OCI-M1 (cell line): ENCODE results near the gene NF2.

Source experiments
- DNase-seq: peaks from one replicate; lab custom pipeline; 2025; lab: John Stamatoyannopoulos, UW

The NF2 gene

DNA sequence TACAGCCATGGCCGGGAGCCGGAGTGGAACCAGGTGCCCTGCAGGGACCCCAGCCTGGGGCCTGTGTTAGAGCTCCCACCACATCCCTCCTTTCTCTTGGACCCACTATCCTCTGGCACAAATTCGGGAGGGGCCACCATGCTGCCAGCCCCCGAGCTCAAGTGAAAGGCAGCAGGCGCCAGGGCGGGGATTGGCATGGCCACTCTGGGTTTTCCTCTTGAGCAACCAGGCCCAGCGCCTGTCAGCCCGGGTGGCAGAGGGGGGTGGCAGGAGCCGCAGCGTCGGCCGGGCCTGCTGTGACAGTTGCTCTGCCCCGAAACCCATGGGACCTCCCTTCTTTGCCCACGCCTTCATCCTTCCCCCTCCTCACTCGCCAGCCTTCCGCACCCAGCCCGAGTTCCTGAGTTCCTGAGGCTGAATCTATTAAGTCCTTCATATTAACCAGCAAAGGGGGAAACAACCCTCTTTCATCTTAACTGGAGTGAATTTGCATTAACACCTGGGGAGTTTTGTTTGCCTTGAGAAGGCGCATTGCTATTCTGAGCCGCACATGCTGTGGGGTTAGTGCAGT is 99.6 kb downstream of the NF2 start:
- DNase-seq: no peak

GRCh38 chr22:29703569-29704195 is 100.2 kb downstream of the NF2 start:
- DNase-seq: peak; percentile 14

DNA sequence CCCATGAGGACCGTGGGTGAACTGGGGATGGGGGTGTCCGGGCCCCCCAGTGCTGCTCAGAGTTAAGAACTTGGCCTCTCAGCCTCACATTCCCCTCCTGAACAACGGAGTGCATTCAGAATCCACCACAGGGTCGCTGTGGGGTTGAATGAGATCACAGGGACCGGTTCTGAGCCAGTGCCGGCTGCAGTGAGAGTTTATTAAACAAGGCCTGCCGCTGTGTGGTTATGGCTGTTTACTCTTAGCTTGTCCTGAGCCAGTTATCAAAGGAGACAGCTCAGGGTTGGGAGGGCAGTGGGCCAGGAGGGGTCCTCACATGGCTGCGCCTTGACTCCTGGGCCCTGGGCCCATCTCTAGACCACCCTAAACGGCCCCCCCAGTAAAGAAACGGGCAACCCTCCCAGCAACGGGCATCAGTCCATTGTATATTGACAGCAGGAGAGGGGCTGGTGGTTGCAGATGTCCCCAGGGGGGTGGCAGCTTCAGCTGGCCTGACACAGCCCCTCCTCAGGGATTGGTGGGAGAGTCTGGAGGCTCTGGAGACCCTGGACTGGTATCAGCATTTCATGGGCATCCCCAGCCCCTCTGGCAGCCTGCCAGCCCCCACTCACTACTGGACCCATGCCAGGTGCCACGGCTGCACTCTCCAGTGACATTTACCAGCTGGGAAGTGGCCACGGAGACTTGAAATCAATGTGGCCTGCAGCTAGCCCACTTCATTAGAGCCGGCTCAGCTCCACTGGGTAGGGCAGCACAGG is 101.3 kb downstream of the NF2 start:
- peak; percentile 14 for DNase-seq

DNA sequence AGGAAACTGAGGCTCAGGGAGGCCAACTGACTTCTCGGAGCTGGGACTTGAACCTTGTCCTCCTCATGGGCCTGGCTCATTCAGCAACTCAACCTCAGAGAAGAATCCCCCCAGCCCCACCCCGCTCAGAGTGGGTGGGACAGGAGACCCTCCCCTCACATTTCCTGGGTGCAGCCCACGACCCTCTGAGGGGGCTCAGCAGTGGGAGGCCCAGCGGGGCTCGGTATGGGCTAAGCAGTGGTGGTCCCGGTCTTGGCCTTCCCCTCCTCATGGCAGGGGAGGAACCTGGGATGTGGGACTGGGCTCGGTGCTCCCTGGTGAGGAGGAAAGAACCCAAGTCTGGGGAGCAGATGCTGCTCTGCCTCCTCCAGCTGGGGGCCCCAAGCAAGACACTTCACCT is 102.2 kb downstream of the NF2 start:
- DNase-seq: no peak

- DNase-seq: no peak
Observed at GRCh38 chr22:29706486-29706885, 103.1 kb downstream of the NF2 start.

DNA sequence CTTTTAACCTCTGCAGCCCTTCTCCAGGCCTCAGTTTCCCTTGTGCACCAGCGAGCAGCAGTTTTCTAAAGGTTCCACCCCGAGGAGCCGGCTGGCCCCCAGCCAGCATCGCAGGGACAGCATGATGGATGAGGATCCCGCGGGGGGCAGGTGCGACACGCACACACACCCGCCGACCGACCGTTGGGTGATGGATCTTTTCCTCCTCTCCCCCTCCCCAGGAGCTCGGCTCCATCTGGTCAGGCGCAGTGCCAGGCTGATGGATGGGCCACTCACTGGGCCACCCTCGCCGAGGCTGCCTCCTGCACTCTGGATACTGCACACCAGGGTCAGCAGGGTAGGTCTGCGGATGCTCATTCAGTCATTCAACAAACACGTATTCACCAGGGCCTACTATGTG is 103.6 kb downstream of the NF2 start:
- no peak for DNase-seq

DNA sequence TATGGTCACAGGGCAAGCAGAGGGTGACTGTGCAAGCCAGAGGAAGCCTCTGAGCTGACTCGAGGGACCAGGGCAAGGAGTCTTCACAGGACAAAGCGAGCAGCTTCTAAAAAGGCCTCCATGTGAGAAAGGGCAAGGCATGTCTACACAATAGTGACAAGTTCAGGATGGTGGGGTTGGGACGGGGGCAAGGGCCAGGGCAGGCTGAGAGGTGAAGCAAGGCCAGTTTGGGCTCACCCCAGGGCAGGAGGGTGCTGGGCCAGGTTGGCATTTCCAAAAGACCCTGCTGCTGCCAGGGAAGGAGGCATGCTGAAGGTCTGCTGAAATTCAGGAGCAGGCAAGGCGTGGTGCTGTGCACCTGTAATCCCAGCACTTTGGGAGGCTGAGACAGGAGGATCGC is 104.0 kb downstream of the NF2 start:
- DNase-seq: no peak

- DNase-seq: no peak
Observed at GRCh38 chr22:29710193-29710592, 106.8 kb downstream of the NF2 start.

DNA sequence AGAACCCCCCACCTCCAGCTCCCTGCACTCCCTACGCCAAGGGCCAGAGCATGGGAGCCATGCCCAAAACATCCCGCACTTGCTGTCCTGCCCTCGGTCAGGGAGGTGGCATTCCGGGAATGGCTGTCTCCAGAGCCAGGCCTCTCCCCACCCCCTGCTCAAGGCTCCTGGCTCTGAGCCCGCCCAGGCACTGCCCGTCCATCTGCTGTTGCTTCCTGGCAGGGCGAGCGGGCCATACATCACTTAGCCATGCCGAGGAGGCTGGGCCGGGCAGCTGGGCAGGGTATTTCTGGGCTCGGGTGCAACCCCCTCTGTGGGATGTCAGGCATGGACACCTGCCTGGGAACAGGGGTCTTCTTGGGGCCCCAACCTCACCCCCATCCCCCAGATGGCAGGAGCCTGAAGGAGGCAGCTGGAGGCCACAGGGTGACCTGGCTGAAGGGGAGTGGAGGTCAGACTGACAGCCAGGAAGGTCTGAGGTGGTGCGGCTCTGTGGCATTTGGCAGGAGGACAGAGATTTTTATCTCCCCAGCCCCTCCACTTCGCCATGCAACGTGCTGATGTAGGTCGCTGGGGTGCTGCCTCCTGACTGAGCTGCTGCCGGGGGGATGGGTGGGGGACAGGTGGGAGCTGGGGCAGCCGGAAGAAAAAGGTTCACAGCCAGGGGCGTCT is 107.6 kb downstream of the NF2 start:
- DNase-seq: no peak

DNA sequence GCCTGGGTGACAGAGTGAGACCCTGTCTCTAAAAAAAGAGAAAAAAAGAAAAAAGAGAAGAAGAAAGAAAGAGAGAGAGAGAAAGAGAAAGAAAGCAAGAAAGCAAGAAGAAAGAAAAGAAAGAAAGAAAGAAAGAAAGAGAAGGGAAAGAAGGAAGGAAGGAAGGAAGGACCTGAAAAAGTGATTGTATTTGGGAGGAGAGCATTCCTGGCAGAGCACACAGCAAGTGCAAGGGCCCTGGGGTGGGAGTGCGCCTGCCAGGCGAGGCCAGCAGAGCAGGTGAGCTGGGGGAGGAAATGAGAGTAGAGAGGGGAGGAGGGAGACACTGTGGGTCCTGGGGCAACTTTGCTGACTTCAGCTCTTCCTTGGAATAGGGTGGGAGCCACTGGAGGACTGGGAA is 108.7 kb downstream of the NF2 start:
- no peak for DNase-seq

GRCh38 chr22:29713156-29713727 is 109.8 kb downstream of the NF2 start:
- DNase-seq: no peak

- no peak for DNase-seq
Observed at GRCh38 chr22:29715240-29715639, 111.8 kb downstream of the NF2 start.

- no peak for DNase-seq
Observed at GRCh38 chr22:29715705-29716104, 112.3 kb downstream of the NF2 start.

GRCh38 chr22:29716814-29717545 is 113.5 kb downstream of the NF2 start:
- DNase-seq: peak; percentile 72

DNA sequence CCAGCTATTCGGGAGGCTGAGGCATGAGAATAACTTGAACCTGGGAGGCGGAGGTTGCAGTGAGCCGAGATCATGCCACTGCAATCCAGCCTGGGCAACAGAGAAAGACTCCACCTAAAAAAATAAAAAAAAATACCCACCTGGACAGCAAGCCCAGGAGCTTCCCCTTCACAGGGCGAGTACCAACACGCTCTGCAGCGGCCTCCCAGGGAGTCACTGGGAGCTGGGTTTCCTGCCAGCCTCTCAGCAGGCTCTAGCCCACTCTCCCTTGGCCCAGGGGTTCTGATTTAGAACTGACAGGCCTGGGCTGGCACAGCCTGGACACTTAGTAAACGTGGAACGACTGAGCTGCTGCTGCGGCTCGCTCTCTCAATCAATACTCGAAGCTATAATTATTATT is 114.4 kb downstream of the NF2 start:
- DNase-seq: no peak

GRCh38 chr22:29718949-29719898 is 115.8 kb downstream of the NF2 start:
- no peak for DNase-seq

DNA sequence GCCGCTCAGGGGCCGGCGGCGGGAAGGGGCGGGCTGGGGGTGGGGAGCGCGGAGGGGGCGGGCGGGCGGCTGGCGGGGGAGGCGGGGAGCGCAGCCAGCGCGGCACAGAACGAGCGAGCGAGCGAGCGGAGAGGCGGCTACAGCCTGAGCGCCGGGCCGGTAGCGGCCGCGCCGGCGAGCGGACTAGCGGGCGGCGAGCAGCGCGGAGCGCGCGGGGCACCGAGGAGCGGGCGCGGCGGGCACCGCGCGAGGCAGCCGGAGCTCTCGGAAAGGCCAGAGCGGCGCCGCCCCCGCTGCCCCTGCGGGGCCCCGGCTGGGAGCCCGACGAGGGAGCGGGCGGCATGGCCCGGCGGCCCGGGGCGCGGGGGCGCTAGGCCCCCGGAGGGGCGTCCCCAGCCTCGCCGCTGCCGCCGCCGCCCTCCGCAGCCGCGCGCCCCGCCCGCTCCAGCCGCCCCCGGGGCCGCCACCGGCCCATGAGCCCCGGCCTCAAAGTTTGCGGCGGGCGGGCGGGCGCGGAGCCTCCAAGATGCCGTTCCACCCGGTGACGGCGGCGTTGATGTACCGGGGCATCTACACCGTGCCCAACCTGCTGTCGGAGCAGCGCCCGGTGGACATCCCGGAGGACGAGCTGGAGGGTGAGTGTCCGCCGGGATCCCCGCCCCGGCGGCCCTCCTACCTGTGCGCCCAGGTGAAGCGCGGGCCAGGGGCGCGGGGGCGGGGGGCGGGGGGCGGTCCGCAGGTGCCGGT is 116.6 kb downstream of the NF2 start, which contains the start of gene CABP7:
CABP7 (plus strand) TSS at position 105 of the 747 bp plus-strand sequence; CDS start at position 527, 422 bp downstream.
- no peak for DNase-seq

- DNase-seq: no peak
Observed at GRCh38 chr22:29720811-29721323, 117.4 kb downstream of the NF2 start.

- no peak for DNase-seq
Observed at GRCh38 chr22:29722151-29722550, 118.7 kb downstream of the NF2 start.

DNA sequence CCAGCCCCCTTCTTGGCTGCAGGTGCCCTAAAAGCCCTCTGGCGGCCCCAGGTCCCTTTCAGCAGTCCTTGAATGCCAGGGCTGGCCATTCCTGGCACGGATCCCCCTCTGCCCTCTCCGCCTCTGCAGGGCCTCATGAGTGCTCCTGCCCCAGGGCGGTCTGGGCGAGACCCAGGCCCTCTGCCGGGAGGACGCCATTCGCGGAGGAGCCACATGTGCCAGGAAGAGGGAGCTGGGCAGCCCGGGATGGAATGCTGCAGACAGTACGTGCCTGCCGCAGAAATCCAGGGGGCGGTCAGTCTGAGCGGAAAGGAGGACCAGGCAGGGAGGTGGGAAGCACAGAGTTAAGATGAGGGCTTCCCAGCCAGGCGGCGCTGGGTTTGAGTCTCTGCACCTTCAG is 119.2 kb downstream of the NF2 start:
- no peak for DNase-seq
